Measurements from ENCODE around the gene PA2G4. TPM values are rescaled to one million over a fixed set of nuclear protein-coding genes. Genes with fewer than 3 reads are reported as not detected.
A peak's percentile ranks its signal among the peaks of the same experiment; 100 is the strongest.

PA2G4 gene
- total RNA-seq, 1 experiment from 2014 or later = 175 TPM

DNA sequence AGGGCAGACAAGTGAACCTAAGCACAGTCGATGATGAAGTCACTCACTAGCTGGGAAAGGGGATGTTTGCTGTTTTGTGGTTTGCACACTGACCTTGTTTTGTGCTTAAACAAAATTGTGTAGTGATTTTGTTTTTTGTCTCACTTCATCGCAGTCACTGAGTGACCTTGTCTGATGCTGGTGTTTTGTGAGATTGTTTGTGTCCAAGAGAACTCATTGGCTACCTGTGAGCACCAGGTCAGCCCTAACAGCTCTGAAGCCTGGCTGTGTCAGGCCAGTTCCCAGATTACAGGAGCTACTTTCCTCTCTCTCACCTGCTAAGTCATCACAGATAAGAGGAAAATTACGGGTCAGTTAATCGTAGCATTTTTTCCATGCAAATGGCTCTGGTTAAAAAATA is 19.8 kb downstream of the PA2G4 start:
- BruUV-seq (replicated peaks) = no TSS peak
- H3K36me3 ChIP-seq (ENCODE audit: control insufficient read depth, insufficient read depth, low read length) = peaks cover 2% of the 10 kb centered on the region; the same call in 1 of the 2 replicates
- DNase-seq (ENCODE audit: low read depth, low spot score) (no peak), ATAC-seq (no peak)
- in situ Hi-C loops (cut with HindIII; ENCODE audit: low pct_unique_long_range_greater_than_20kb, low sequenced_read_pairs) = no loop called here
- peaks cover 29% of the 10 kb centered on the region for H3K4me1 ChIP-seq (ENCODE audit: control insufficient read depth, insufficient read depth, low read length)
- CTCF ChIA-PET = no interaction called here
- intact Hi-C loops (cut with micrococcal nuclease; ENCODE audit: unreplicated experiment) = no loop called here
- H3K27me3 ChIP-seq (ENCODE audit: control insufficient read depth, insufficient read depth, low read length) = no peaks in the 10 kb centered on the region
- H3K4me3 ChIP-seq (ENCODE audit: low read depth in 2 of 2, low read length in 2 of 2) = no peak overlapping the region
- no peaks in the 10 kb centered on the region for H3K9me3 ChIP-seq (ENCODE audit: control insufficient read depth, insufficient read depth, low read depth, low read length)
- no peak overlapping the region for H3K27ac ChIP-seq (ENCODE audit: low read length)
- TF ChIP-seq CTCF (IDR thresholded peaks at IDR 0.05) = no peak
- TF ChIP-seq SIN3A (IDR thresholded peaks at IDR 0.05; ENCODE audit: borderline replicate concordance, insufficient read depth, low read depth, low read length) = no peak
- no peak for TF ChIP-seq POLR2AphosphoS5 (IDR thresholded peaks at IDR 0.05; ENCODE audit: low read depth, low read length)
- no peak for TF ChIP-seq TCF7L2 (IDR thresholded peaks at IDR 0.05; ENCODE audit: low read depth, low read length)
- TF ChIP-seq REST (IDR thresholded peaks at IDR 0.05; ENCODE audit: insufficient read depth in 1 of 2, low read depth in 2 of 2, low read length in 1 of 2) = no peak
- POLR2A ChIA-PET = interaction anchor here (0.5 kb wide), 1 partner anchor 47 kb away, joined by 3 read pairs; no protein-coding TSS in a partner anchor

GRCh38 chr12:56126732-56127239 is 22.4 kb downstream of the PA2G4 start:
- Histone ChIP-seq H3K4me1 (ENCODE audit: control insufficient read depth, insufficient read depth, low read length) (peaks cover 29% of the 10 kb centered on the region), H3K9me3 (ENCODE audit: control insufficient read depth, insufficient read depth, low read depth, low read length) (no peaks in the 10 kb centered on the region), H3K36me3 (ENCODE audit: control insufficient read depth, insufficient read depth, low read length) (peaks cover 4% of the 10 kb centered on the region; the same call in 1 of the 2 replicates), H3K4me3 (ENCODE audit: low read depth in 2 of 2, low read length in 2 of 2) (no peak overlapping the region), H3K27me3 (ENCODE audit: control insufficient read depth, insufficient read depth, low read length) (no peaks in the 10 kb centered on the region), H3K27ac (ENCODE audit: low read length) (peak overlapping the region; percentile 94)
- no peak for ATAC-seq
- ChIA-PET POLR2A (interaction anchor here (0.5 to 0.6 kb wide), 2 partner anchors 41 to 188 kb away, joined by 3 to 4 read pairs; no protein-coding TSS in a partner anchor), CTCF (interaction anchor here (0.5 kb wide), 1 partner anchor 32 kb away, joined by 3 read pairs; no protein-coding TSS in a partner anchor)
- in situ Hi-C loops (cut with HindIII; ENCODE audit: low pct_unique_long_range_greater_than_20kb, low sequenced_read_pairs) (no loop called here), intact Hi-C loops (cut with micrococcal nuclease; ENCODE audit: unreplicated experiment) (no loop called here)
- TF ChIP-seq POLR2AphosphoS5 (IDR thresholded peaks at IDR 0.05; ENCODE audit: low read depth, low read length) = no peak
- TF ChIP-seq TCF7L2 (IDR thresholded peaks at IDR 0.05; ENCODE audit: low read depth, low read length) = no peak
- TF ChIP-seq CTCF (IDR thresholded peaks at IDR 0.05) = no peak
- no peak for TF ChIP-seq REST (IDR thresholded peaks at IDR 0.05; ENCODE audit: insufficient read depth in 1 of 2, low read depth in 2 of 2, low read length in 1 of 2)
- no peak for TF ChIP-seq SIN3A (IDR thresholded peaks at IDR 0.05; ENCODE audit: borderline replicate concordance, insufficient read depth, low read depth, low read length)
- no peak for DNase-seq (ENCODE audit: low read depth, low spot score)
- no TSS peak for BruUV-seq (replicated peaks)
